NCI-H1930 (cell line): ENCODE measurements around the gene IGF2BP1.

Experiments
- DNase-seq, 2 experiments: peaks; one replicate each; lab custom pipeline; 2025; lab: John Stamatoyannopoulos, UW

Gene IGF2BP1

GRCh38 chr17:48997103-48997826 is at the start of gene IGF2BP1:
Gene IGF2BP1 (plus strand): TSS chr17:48997385. CDS start chr17:48997746, 361 bp downstream.
- DNase-seq, result peak; percentile 60 to 61

- DNase-seq, result no peak
Measured at GRCh38 chr17:48951572-48951971, 45.6 kb upstream of the IGF2BP1 start.

DNA sequence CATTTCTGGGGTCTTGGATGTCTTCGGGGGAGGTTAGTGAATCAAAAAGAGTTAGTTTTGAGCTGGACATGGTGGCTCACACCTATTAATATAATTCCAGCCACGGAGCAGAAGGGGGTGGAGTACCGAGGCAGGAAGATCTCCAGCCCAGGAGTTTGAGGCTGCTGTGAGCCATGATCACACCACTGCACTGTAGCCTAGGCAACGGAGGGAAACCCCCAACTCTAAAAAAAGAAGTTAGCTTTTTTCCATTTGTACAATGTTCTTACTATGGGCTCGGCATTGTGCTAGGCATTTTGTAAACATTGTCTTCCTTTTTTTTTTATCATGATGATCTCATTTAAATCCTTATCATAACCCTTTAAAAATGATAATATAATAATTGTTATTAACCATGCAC is 44.3 kb upstream of the IGF2BP1 start:
- no peak for DNase-seq

GRCh38 chr17:48954300-48954755 is 42.9 kb upstream of the IGF2BP1 start:
- peak; percentile 3 to 24 for DNase-seq

DNA sequence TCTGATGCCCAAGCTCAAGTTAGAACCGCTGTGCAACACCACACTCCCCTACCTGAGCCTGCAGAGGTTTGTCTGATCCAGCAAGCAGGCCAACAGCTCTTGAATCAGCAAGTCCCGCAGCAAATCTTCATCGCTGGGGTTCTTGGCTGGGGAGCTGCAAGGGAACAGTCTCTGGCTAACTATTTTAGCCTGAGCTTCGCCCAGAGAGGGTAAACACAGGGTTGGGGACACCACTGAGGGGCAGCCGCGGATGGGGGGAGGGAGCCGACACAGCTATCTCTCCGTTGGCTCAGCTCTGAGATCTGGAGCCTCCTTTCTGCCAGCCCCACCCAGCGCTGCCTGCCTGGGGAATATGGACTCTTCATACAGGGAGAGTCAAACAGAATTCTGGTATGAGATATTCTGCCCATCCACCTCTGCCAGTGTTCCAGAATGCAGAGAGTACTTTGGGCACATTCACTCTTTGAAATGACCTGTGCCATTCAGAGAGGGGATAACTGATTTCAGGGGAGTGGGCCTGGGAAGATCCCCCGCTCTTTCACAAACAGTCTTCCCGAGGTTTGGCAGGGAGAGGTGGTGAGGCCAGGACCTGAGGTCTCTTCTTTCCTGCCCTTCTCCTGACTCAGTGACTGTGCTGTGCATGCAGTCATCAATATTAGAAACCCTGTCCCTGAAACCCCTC is 36.2 kb upstream of the IGF2BP1 start:
- no peak for DNase-seq

GRCh38 chr17:48961516-48962233 is 35.5 kb upstream of the IGF2BP1 start:
- DNase-seq, result no peak

DNA sequence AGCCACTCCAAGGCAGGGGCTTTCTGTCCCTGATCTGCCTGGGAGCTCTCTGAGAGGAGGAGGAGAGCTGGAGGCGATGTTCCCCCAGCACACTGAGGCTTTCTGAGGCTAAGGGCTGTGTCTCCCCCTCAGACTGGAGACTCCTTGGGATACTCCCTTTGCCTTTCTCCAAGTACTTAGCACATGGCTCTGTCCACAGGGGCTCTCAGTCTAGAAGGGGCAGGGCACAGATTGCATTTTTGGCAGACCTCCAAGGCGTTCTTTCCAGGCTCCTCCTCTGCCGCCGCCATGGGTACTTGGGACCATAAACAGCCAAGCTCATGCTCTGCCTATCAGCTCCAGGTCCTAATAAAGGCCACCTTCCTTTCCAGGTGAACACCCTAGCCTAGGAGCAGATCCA is 27.0 kb upstream of the IGF2BP1 start:
- DNase-seq, result no peak

DNA sequence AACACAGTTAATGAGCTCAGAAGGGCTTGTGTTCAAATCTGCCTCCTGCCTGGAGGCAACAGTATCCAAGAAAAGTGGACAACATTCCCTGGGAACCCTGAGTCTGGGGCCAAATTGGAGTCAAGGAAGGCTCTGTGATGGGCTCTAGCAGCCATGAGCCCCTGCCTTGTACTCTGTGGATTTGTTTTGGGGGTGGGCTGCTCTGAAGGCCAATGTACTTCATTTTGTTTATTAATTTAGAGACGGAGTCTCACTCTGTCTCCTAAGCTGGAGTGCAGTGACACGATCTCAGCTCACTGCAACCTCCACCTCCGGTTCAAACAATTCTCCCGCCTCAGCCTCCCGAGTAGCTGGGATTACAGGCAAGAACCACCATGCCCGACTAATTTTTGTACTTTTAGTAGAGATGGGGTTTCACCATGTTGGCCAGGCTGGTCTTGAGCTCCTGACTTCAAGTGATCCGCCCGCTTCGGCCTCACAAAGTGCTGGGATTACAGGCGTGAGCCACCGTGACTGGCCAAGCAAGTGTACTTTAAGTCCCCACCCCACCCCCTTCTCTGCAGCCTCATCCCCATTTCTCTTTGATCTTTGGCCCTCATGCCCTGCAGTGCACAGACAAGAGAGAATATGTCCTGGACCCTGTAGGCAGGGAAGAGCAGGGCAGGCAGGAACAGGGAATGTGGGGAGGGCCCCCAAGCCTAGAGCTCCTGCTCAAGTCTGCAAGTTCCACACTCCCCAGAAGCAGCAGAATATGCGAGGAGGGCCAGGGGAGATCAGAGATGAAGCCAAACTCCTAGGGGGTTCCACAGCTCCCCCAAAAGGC is 26.1 kb upstream of the IGF2BP1 start:
- no peak for DNase-seq

DNA sequence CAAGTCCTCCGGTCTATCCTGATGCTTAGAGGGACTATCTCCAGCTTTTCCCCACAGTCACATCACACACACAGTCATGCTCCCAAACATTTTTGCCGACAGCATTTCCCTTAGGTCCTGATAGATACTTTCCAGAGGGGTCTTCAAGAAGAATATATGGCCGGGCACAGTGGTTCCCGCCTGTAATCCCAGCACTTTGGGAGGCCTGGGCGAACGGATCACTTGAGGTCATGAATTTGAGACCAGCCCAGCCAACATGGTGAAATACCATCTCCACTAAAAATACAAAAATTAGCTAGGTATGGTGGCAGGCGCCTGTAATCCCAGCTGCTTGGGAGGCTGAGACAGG is 24.5 kb upstream of the IGF2BP1 start:
- no peak for DNase-seq

DNA sequence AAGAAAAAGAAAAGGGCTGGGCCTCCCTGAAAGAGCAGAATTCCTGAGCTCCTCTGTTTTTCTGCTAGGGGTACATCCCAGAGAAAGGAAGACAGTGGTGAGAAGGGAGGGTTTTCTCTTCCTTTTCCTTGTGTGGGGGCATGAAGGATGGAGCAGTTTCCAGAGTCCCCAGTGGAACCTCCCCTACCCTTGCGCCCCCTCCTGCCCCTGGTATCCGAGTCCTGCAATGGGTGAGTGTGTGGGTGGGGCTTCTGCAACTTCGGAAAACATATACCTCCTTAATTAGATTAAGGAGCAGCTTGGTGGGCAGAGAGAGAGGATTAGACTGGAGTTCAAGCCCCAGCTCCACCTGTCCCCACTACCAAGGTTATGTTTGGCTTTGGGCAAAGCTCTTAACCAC is 23.4 kb upstream of the IGF2BP1 start:
- no peak for DNase-seq

DNA sequence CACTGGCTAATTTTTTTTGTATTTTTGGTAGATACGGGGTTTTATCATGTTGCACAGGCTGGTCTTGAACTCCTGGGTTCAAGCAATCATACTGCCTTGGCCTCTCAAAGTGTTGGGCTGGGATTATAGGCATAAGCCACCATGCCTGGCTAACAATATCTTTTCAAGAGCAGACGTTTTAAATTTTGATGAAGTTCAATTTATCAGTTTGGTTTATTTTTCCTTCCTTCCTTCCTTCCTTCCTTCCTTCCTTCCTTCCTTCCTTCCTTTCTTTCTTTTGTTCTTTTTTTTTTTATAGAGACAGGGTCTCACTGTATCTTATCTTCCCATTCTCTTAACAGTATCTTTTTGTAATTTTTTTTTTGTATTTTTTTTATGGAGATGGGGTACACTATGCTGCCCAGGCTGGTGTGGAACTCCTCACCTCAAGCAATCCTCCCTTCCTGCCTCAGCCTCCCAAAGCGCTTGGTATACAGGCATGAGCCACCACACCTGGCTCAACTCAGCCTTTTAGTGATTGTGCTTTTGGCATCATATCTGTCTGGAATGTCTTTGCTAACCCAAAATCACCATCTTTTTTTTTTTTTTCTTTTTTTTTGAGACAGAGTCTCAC is 15.2 kb upstream of the IGF2BP1 start:
- DNase-seq, result no peak

- DNase-seq, result no peak
Measured at GRCh38 chr17:48985436-48986245, 11.5 kb upstream of the IGF2BP1 start.

DNA sequence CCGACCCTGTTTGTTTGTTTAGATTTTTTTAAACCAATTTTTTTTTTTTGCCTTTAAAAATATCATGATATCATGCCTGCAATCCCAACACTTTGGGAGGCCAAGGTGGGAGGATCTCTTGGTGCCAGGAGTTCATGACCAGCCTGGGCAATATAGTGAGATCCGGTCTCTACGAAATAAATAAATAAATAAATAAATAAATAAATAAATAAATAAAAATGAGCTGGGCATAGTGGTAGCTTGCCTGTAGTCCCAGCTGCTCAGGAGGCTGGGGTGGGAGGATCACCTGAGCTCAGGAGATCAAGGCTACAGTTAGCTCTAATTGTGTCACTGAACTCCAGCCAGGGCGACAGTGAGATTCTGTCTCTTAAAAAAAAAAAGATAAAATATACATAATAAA is 8.1 kb upstream of the IGF2BP1 start:
- DNase-seq, result no peak

- no peak for DNase-seq
Measured at GRCh38 chr17:48990882-48991357, 6.3 kb upstream of the IGF2BP1 start.

- no peak for DNase-seq
Measured at GRCh38 chr17:48992444-48992843, 4.7 kb upstream of the IGF2BP1 start.

- no peak for DNase-seq
Measured at GRCh38 chr17:48993305-48993704, 3.9 kb upstream of the IGF2BP1 start.

DNA sequence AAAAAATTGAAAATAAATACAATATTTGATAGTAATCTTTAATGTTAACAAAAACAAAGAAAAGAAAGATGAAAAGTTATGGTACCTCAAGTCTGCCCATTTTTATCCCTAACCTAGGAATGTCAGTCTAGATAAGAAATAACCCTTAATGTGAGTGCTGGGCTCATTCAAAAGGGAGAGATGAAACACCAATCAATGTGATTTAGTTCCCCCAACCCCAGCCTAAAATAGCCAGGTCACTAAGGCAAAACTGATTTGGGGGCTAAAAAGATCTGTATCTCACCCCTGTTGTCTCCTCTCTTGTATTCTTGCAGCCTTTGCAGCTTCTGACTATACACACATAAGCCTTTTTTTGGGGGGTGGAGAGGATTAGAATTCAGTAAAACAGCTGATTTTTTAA is 3.2 kb upstream of the IGF2BP1 start:
- no peak for DNase-seq

- peak in 1 of 2 experiments; percentile 22 for DNase-seq
Measured at GRCh38 chr17:48994549-48995303, 2.5 kb upstream of the IGF2BP1 start.

DNA sequence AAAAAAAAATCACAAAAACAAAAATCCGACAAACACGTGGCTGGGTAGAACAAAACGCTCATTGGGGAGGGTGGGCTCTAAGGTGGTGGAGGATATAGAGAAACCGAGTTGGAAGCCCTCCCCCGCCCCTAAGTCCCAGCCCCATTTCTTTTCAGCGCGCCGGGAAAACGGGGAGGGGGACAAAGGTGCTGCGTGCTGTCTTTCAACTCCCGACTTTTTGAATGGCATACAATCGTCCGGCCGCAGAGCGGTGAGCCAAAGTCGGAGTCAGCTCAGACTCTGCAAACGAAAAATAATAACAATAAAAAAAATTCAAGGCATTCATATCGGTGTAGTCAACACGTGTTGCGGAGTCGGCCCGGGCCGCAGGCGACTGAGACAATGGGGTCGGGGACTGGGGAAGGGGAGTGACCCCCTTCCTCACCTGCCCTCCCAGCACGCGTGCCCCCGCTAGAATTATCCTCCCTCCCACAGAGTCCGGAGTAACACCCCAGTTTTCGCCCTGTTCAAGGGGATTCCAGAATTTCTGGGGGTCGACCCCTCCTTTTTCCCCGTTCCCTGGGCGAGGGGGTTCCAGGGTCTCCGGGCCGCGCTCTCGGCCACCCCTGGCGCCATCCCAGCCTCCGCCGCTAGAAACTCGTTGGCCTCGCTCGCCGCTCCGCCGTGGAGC is 1.7 kb upstream of the IGF2BP1 start:
- peak; percentile 21 to 46 for DNase-seq
